Vagina (tissue), 2 donors: ENCODE measurements around the gene FETUB. TPM values are rescaled to one million over a fixed set of nuclear protein-coding genes. Genes with fewer than 3 reads are reported as not detected.

Experiments used
- DNase-seq, 2 donors: peaks; one replicate each; pipeline ENCODE4 v3.0.0-alpha.2; 2017; ENCODE audit errors: extremely low spot score in 2 of 2
- H3K27ac ChIP-seq: fragments of 200-600 bp; sonication (generic); one replicate; pipeline ENCODE4 v1.5.1; 2019
- H3K27me3 ChIP-seq: fragments of 200-600 bp; sonication (generic); one replicate; pipeline ENCODE4 v1.5.1; 2019
- H3K36me3 ChIP-seq, 2 donors: fragments of 200-600 bp; sonication (generic); one replicate each; pipeline ENCODE4 v1.5.1; 2017 to 2019
- H3K4me1 ChIP-seq: fragments of 200-600 bp; sonication (generic); one replicate; pipeline ENCODE4 v1.5.1; 2019
- H3K4me3 ChIP-seq, 2 donors: fragments of 200-600 bp; sonication (generic); 1 replicate in 1 of 2; 2 replicates in 1 of 2; pipeline ENCODE4 v1.5.1; 2016 to 2019
- H3K9me3 ChIP-seq: fragments of 200-600 bp; sonication (generic); one replicate; pipeline ENCODE4 v1.5.1; 2019
- CTCF ChIP-seq, 3 experiments: fragments of 450-650 bp in 2 of 3; fragments of 200-600 bp in 1 of 3; sonication (generic) in 1 of 3; IDR thresholded peaks; one replicate each; pipeline ENCODE4 v1.5.1; 2017 to 2019; ENCODE audit warnings: antibody characterized with exemption in 3 of 3, mild to moderate bottlenecking in 2 of 3, moderate library complexity in 2 of 3
- POLR2A ChIP-seq, 2 donors: fragments of 450-650 bp; IDR thresholded peaks; one replicate each; pipeline ENCODE4 v1.6.1; 2017; ENCODE audit warnings: antibody characterized with exemption in 2 of 2, mild to moderate bottlenecking in 2 of 2, moderate library complexity in 2 of 2
- POLR2AphosphoS5 ChIP-seq, 2 donors: sonication (generic); formaldehyde crosslinking; IDR thresholded peaks; one replicate each; pipeline ENCODE4 v1.9.0; 2017; ENCODE audit warnings: antibody characterized with exemption in 2 of 2, mild to moderate bottlenecking in 2 of 2, low read depth in 1 of 2; ENCODE audit not compliant: insufficient read depth in 1 of 2
- intact Hi-C: fragments of 100-400 bp; cut with DNase I; formaldehyde crosslinking; loops from one replicate; pipeline ENCODE4 v1.15.1; 2023
- total RNA-seq: library from RNA; depleted of rRNA; stranded (reverse); fragments of >200 nt; gene quantifications from one replicate; pipeline ENCODE4 v1.2.3, GENCODE V29; 2016

Gene FETUB
- total RNA-seq, 1 donor from 2014 or later: 3.7 TPM

- H3K27me3 ChIP-seq: no peaks in the 10 kb centered on the region
- H3K27ac ChIP-seq: no peak within 1 kb of the TSS
- H3K4me1 ChIP-seq: no peaks in the 10 kb centered on the region
- no peaks in the 10 kb centered on the region for H3K9me3 ChIP-seq
- no peak within 1 kb of the TSS for H3K4me3 ChIP-seq
- no peaks in the 10 kb centered on the region for H3K36me3 ChIP-seq
- intact Hi-C loops: loop anchor here (5.0 kb wide), 1 partner anchor 573 kb away; no protein-coding TSS in a partner anchor
- TF ChIP-seq CTCF (IDR thresholded peaks at IDR 0.05) (no peak), POLR2AphosphoS5 (IDR thresholded peaks at IDR 0.05; ENCODE audit: insufficient read depth in 1 of 2, low read depth in 1 of 2) (no peak), POLR2A (IDR thresholded peaks at IDR 0.05) (no peak)
- no peak for DNase-seq
These were observed 25.5 kb downstream of the FETUB start, which contains the start of gene HRG for GRCh38 chr3:186665625-186666188. Gene HRG (plus strand): TSS chr3:186666014. CDS start chr3:186666032, 18 bp downstream.

GRCh38 chr3:186668426-186668825 lies 28.2 kb downstream of the FETUB start:
- Histone ChIP-seq H3K4me3 (no peak overlapping the region), H3K27ac (no peak overlapping the region), H3K4me1 (no peaks in the 10 kb centered on the region), H3K9me3 (no peaks in the 10 kb centered on the region), H3K36me3 (no peaks in the 10 kb centered on the region), H3K27me3 (no peaks in the 10 kb centered on the region)
- intact Hi-C loops: loop anchor here (5.0 kb wide), 1 partner anchor 576 kb away; no protein-coding TSS in a partner anchor
- TF ChIP-seq POLR2AphosphoS5 (IDR thresholded peaks at IDR 0.05; ENCODE audit: insufficient read depth in 1 of 2, low read depth in 1 of 2) (no peak), POLR2A (IDR thresholded peaks at IDR 0.05) (no peak), CTCF (IDR thresholded peaks at IDR 0.05) (no peak)
- DNase-seq: no peak

GRCh38 chr3:186669378-186670084 lies 29.3 kb downstream of the FETUB start:
- no peaks in the 10 kb centered on the region for H3K27me3 ChIP-seq
- no peaks in the 10 kb centered on the region for H3K36me3 ChIP-seq
- no peak overlapping the region for H3K27ac ChIP-seq
- H3K4me3 ChIP-seq: no peak overlapping the region
- no peaks in the 10 kb centered on the region for H3K4me1 ChIP-seq
- no peak for TF ChIP-seq POLR2A (IDR thresholded peaks at IDR 0.05)
- TF ChIP-seq POLR2AphosphoS5 (IDR thresholded peaks at IDR 0.05; ENCODE audit: insufficient read depth in 1 of 2, low read depth in 1 of 2): no peak
- no peak for TF ChIP-seq CTCF (IDR thresholded peaks at IDR 0.05)
- no peak for DNase-seq
- intact Hi-C loops: loop anchor here (5.0 kb wide), 1 partner anchor 577 kb away; no protein-coding TSS in a partner anchor
- no peaks in the 10 kb centered on the region for H3K9me3 ChIP-seq

- Histone ChIP-seq H3K36me3 (no peaks in the 10 kb centered on the region), H3K4me3 (no peak overlapping the region), H3K4me1 (no peaks in the 10 kb centered on the region), H3K9me3 (no peaks in the 10 kb centered on the region), H3K27ac (no peak overlapping the region), H3K27me3 (no peaks in the 10 kb centered on the region)
- no peak for TF ChIP-seq POLR2AphosphoS5 (IDR thresholded peaks at IDR 0.05; ENCODE audit: insufficient read depth in 1 of 2, low read depth in 1 of 2)
- DNase-seq: no peak
- intact Hi-C loops: no loop called here
These were observed 30.0 kb downstream of the FETUB start for GRCh38 chr3:186670155-186670554.

GRCh38 chr3:186671051-186671450 lies 30.9 kb downstream of the FETUB start:
- Histone ChIP-seq H3K9me3 (no peaks in the 10 kb centered on the region), H3K4me1 (no peaks in the 10 kb centered on the region), H3K4me3 (no peak overlapping the region), H3K27me3 (no peaks in the 10 kb centered on the region), H3K27ac (no peak overlapping the region), H3K36me3 (no peaks in the 10 kb centered on the region)
- TF ChIP-seq CTCF (IDR thresholded peaks at IDR 0.05) (no peak), POLR2A (IDR thresholded peaks at IDR 0.05) (no peak), POLR2AphosphoS5 (IDR thresholded peaks at IDR 0.05; ENCODE audit: insufficient read depth in 1 of 2, low read depth in 1 of 2) (no peak)
- intact Hi-C loops: no loop called here
- no peak for DNase-seq
